Stimulated activated CD8-positive, alpha-beta memory T cell treated with anti-CD3 and anti-CD28 coated beads, Interleukin-12 subunit alpha, Interleukin-12 subunit beta, amount 100 ng/mL, for 4 hours (primary cell): ENCODE results near the gene PCDH12.
"Not testable (repeated sequence)": the region's sequence is repeated elsewhere in the genome, so short reads cannot be mapped to it uniquely, and the experiment has no call there.

Source experiments
- DNase-seq: peaks from one replicate; pipeline ENCODE4 v3.0.0-alpha.2; 2020; ENCODE audit warnings: low read depth

PCDH12 gene

GRCh38 chr5:141940695-141941271 is 17.2 kb downstream of the PCDH12 start:
- DNase-seq: no peak

GRCh38 chr5:141935538-141935937 is 22.5 kb downstream of the PCDH12 start:
- DNase-seq: no peak

GRCh38 chr5:141934099-141934844 is 23.7 kb downstream of the PCDH12 start:
- DNase-seq: no peak

GRCh38 chr5:141933151-141933550 is 24.9 kb downstream of the PCDH12 start:
- no peak for DNase-seq

- DNase-seq: no peak
These were observed 26.3 kb downstream of the PCDH12 start for GRCh38 chr5:141931694-141932093.

GRCh38 chr5:141929398-141930058 is 28.5 kb downstream of the PCDH12 start:
- DNase-seq: no peak

GRCh38 chr5:141928051-141928450 is 30.0 kb downstream of the PCDH12 start:
- no peak for DNase-seq

GRCh38 chr5:141926434-141926833 is 31.6 kb downstream of the PCDH12 start:
- DNase-seq: no peak

GRCh38 chr5:141923448-141924313 is 34.3 kb downstream of the PCDH12 start, which contains the start of gene DELE1:
TSS of gene DELE1 (plus strand) at chr5:141923871. CDS start at chr5:141923942, 71 bp downstream.
- DNase-seq: peak; percentile 80

GRCh38 chr5:141922827-141923447 is 35.1 kb downstream of the PCDH12 start:
- not testable (repeated sequence) for DNase-seq

GRCh38 chr5:141920771-141921170 is 37.2 kb downstream of the PCDH12 start:
- DNase-seq: no peak

- no peak for DNase-seq
These were observed 38.5 kb downstream of the PCDH12 start for GRCh38 chr5:141919218-141920119.

- DNase-seq: no peak
These were observed 40.2 kb downstream of the PCDH12 start for GRCh38 chr5:141917760-141918159.

GRCh38 chr5:141916522-141916921 is 41.5 kb downstream of the PCDH12 start:
- DNase-seq: no peak

- no peak for DNase-seq
These were observed 42.1 kb downstream of the PCDH12 start for GRCh38 chr5:141915881-141916336.

GRCh38 chr5:141914797-141915196 is 43.2 kb downstream of the PCDH12 start:
- no peak for DNase-seq

GRCh38 chr5:141914199-141914743 is 43.7 kb downstream of the PCDH12 start:
- no peak for DNase-seq

GRCh38 chr5:141913560-141914198 is 44.3 kb downstream of the PCDH12 start:
- DNase-seq: no peak

- no peak for DNase-seq
These were observed 47.7 kb downstream of the PCDH12 start for GRCh38 chr5:141910271-141910673.

- no peak for DNase-seq
These were observed 48.8 kb downstream of the PCDH12 start for GRCh38 chr5:141909212-141909611.
